ENCODE measurements around the gene LRRC36.

- TF ChIP-seq POLR2A (IDR thresholded peaks at IDR 0.05; ENCODE audit: low read length) (no peak), GATA1 (IDR thresholded peaks at IDR 0.05; ENCODE audit: low read depth, low read length) (no peak)
Measured at GRCh38 chr16:67391424-67392300, 65.0 kb downstream of the LRRC36 start.
